Activated T-helper 9 cell treated with anti-CD3 and anti-CD28 coated beads, Interleukin-2, amount 50 U/mL, for 16 hours (primary cell): ENCODE data around the gene PAFAH1B1.
"Not testable (repeated sequence)": the region's sequence is repeated elsewhere in the genome, so short reads cannot be mapped to it uniquely, and the experiment has no call there.

ENCODE experiments used
- DNase-seq: peaks from one replicate; pipeline ENCODE4 v3.0.0-alpha.2; 2020; ENCODE audit warnings: low read depth

PAFAH1B1 gene

DNA sequence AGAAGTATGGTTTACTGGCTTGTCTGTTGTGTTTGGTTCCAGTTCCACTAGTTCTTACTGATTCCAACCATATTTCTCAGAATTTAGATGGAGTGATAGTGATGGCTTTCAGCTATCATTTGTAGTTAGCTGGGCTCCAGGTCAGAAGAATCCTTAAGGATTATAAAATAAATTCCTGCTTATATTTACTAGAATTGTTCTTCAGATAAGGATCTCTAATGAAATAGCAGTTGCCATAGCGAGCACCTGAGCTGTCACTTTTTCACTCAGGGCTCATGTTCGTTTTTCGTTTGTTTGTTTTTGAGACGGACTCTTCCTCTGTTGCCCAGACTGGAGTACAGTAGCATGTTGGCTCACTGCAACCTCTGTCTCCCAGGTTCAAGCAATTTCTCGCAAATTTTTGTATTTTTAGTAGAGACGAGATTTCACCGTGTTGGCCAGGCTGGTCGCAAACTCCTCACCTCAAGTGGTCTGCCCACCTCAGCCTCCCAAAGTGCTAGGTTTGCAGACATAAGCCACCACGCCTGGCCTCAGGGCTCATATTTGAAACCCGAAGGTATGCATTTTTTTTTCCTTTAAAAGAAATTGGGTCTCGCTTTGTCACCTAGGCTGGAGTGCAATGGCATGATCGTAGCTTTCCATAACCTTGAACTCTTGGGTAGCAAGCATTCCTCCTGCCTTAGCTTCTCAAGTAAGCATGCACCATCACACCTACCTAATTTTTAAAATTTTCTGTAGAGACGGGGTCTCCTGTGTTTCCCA, 42.9 kb downstream of the PAFAH1B1 start:
- DNase-seq: no peak

DNA sequence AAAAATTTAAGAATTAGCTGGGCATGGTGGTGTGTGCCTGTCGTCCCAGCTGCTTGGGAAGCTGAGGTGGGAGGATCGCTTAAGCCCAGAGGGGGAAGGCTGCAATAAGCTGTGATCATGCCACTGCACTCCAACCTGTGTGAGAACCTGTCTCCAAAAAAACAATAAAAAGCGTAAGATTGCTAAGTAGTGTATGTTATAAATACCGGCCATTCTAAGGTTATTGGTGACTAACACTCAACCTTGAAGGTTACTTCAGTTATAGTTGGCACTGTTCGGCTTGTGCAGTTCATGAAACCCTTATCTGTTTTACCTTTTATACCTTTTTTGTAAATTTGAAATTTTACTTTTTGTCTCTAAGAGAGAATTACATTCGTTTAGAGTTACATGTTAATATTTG, 44.0 kb downstream of the PAFAH1B1 start:
- no peak for DNase-seq

- no peak for DNase-seq
Observed at GRCh38 chr17:2644971-2645370, 51.5 kb downstream of the PAFAH1B1 start.

GRCh38 chr17:2647957-2648356, 54.5 kb downstream of the PAFAH1B1 start:
- no peak for DNase-seq

- DNase-seq: no peak
Observed at GRCh38 chr17:2649191-2649590, 55.7 kb downstream of the PAFAH1B1 start.

- not testable (repeated sequence) for DNase-seq
Observed at GRCh38 chr17:2652911-2653310, 59.5 kb downstream of the PAFAH1B1 start.

DNA sequence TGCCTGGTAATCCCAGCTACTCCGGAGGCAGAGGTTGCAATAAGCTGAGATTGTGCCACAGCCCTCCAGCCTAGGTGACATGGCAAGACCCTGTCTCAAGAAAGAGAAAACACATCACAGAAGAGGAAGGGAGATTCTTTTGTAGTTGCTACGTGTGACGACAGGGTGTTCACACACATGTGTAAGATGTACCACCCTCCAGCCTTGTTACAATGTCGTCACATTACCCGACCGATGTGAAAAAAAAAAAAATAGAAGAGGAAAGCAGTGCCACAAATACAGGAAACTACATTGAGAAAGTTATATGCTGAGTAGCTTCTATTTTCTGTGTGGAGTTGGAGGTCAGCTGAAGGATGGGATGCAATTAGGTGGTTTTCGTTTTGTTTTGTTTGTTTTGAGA, 62.1 kb downstream of the PAFAH1B1 start:
- DNase-seq: no peak

DNA sequence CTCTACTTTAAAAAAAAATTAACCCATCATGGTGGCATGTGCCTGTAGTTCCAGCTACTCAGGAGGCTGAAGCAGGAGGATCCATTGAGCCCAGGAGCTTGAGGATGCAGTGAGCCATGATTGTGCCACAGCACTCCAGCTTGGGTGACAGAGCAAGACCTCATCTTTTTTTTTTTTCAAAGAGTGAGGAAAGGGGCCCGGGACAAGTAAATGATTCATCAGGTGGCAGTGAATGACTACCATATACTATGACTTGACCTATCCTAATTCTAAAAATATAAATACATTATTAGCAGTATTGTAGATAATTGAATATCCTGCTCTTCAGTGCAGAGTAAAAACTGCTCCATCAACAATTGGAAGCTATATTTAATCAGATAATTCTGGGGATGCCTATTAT, 62.8 kb downstream of the PAFAH1B1 start:
- DNase-seq: no peak

- DNase-seq: not testable (repeated sequence)
Observed at GRCh38 chr17:2659337-2659736, 65.9 kb downstream of the PAFAH1B1 start.

DNA sequence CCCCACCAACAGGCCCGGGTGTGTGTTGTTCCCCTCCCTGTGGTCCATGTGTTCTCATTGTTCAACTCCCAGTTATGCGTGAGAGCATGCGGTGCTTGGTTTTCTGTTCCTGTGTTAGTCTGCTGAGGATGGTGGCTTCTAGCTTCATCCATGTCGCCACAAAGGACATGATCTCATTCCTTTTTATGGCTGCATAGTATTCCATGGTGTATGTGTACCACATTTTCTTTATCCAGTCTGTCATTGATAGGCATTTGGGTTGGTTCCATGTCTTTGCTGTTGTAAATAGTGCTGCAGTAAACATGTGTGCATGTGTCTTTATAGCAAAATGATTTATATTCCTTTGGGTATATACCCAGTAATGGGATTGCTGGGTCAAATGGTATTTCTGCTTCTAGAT, 67.0 kb downstream of the PAFAH1B1 start:
- DNase-seq: not testable (repeated sequence)

GRCh38 chr17:2672026-2672425, 78.6 kb downstream of the PAFAH1B1 start:
- no peak for DNase-seq

DNA sequence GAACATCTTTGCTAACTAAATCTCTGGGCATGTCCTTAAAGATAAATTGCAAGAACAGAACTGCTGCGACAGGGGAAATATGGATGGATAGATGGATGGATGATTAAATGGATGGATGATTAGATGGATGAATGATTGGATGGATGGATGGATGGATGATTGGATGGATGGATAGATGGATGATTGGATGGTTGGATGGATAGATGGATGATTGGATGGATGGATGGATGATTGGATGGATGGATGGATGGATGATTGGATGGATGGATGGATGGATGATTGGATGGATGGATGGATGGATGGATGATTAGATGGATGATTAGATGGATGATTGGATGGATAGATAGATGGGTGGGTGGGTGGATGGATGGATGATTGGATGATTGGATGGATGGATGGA, 85.8 kb downstream of the PAFAH1B1 start:
- DNase-seq: not testable (repeated sequence)

DNA sequence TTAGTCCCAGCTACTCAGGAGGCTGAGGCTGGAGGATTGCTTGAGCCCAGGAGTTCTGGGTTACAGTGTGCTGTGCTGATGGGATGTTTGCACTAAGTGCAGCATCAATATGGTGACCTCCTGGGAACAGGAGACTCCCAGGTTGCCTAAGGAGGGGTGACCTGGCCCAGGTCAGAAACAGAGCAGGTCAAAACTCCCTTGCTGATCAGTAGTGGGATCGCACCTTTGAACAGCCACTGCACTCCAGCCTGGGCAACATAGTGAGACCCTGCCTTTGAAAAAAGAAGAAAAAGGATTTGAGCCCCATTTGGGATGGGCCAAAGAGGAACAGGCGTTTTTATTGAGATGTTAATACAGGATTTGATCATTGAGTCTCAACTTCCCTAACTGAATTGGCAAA, 87.5 kb downstream of the PAFAH1B1 start:
- DNase-seq: no peak

- DNase-seq: no peak
Observed at GRCh38 chr17:2681650-2682049, 88.2 kb downstream of the PAFAH1B1 start.

- DNase-seq: no peak
Observed at GRCh38 chr17:2682176-2682938, 88.9 kb downstream of the PAFAH1B1 start.

DNA sequence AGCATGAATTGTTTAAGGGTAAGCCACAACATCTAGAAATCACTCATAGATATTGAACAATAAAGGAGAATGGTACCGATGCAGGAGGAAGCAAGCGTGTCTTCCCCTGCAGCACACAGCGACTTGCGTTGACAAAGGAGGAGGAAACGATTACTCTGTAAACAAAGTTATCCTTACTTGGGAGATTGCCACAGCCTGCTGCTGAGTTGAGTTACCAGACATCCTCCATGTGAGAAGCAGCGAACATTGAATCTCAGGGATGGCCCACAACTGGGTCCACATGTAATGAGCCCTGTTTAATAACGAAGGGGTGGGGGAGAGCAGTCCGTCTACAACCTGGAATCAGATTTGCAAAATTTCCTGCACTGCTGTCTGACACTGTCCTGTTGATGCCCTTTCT, 90.5 kb downstream of the PAFAH1B1 start:
- DNase-seq: no peak

DNA sequence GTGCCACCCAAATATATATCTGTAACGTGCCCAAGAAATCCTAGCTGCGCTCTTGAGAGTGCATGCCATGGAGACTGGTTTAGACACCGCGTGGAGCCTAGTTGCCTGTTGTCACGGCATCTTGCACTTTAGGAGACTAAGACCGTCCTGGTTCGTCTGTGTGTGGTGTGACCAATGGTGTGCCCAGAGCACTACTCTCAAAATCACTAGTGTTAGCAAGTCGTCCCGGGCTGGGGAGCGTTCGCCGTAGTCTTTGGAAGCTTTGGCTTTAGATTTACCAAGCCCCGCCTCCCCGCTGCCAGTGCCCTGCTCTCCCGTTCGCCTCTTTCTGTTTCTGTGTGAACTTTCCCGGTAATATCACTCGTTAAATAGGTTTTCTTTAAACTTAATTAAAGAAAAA, 91.1 kb downstream of the PAFAH1B1 start:
- no peak for DNase-seq

GRCh38 chr17:2685696-2686095, 92.2 kb downstream of the PAFAH1B1 start:
- DNase-seq: no peak

DNA sequence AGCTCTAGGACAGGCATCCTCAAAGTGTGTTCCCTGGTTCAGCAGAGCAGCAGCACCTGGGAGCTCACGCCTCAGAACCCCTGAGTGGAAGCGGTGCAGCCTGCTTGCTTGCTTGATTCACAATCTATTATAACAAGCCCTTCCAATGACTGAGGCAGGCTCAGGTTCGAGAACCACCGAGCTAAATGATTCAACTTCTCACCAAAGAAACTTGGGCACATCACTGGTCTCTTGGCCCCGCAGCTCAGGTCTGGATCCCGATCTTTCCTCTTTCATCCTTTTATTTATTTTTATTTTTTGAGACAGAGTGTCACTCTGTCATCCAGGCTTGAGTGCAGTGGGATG, 93.6 kb downstream of the PAFAH1B1 start:
- no peak for DNase-seq

DNA sequence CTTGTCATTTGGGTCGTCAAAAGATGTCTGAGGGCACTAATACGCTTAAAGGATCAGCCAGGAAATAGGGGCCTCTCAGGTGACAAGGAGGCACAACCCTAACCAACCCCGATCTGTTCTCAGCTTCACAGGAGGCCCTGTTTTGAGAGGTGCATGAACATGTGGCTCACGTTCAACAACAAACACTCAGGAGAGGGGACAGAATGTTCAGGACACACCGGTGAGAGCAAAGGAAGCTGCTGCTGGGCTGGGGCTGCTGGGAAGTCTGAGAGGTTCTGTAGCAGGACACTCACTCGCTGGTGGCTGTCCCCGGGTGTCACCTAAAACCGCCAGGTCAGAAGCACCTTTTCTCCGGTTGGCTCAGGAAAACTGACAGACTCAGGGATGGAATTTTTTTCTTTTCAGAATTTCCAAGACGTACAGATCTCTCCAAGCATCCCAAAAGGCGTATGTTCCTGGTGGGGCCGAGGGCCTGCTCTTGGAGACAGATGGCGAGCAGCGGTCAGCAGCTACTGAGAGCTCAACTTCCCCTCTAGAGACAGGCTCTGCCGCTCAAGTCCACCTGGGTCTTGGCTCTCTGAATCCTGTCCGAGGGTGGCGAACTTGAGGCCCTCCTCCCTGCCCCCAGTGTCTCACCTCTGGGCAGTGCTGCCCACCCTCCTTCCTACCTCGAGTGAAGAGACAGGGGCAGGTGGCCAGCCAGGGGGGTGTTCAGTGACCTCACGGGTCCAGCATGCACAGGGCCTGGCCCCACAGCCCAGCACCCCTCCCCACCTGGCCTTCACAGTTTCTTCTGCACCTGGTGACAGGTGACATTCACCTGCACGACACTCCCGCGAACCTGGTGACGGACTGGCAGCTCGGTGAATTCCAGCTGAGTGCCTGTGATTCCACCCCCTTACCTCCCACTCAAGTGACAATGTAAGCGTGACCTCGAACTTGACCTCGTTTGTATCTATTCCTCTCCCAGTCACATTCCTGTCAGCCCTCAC, 95.2 kb downstream of the PAFAH1B1 start:
- no peak for DNase-seq

GRCh38 chr17:2689411-2690164, 96.1 kb downstream of the PAFAH1B1 start:
- no peak for DNase-seq
